NB4 (cell line): ENCODE data around the gene ANO10.

Experiments
- CTCF ChIP-seq: IDR thresholded peaks from one replicate; pipeline ENCODE4 v1.5.1; 2012; ENCODE audit warnings: low read depth, low read length
- MYC ChIP-seq: IDR thresholded peaks from 2 replicates; pipeline ENCODE4 v1.6.1; 2011; ENCODE audit warnings: low read depth, low read length
- POLR2A ChIP-seq: IDR thresholded peaks from 2 replicates; pipeline ENCODE4 v1.6.1; 2011; ENCODE audit warnings: mild to moderate bottlenecking; ENCODE audit not compliant: insufficient read length; ENCODE audit errors: extremely low read depth
- TF ChIP-seq, protein P1 (sequence below): IDR thresholded peaks from 2 replicates; pipeline ENCODE4 v1.6.1; 2011; ENCODE audit warnings: low read depth, low read length

- no peak for TF ChIP-seq CTCF
- TF ChIP-seq POLR2A = no peak
- TF ChIP-seq, protein P1, sequence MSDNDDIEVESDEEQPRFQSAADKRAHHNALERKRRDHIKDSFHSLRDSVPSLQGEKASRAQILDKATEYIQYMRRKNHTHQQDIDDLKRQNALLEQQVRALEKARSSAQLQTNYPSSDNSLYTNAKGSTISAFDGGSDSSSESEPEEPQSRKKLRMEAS = no peak
- no peak for TF ChIP-seq MYC
Measured at GRCh38 chr3:43477600-43477999, 144.2 kb downstream of the ANO10 start.
